Brain pericyte (primary cell): ENCODE measurements around the gene MR1.

ENCODE experiments used
- DNase-seq: peaks from one replicate; pipeline ENCODE4 v3.0.0-alpha.2; 2012; ENCODE audit warnings: low read depth, low spot score

The MR1 gene

DNA sequence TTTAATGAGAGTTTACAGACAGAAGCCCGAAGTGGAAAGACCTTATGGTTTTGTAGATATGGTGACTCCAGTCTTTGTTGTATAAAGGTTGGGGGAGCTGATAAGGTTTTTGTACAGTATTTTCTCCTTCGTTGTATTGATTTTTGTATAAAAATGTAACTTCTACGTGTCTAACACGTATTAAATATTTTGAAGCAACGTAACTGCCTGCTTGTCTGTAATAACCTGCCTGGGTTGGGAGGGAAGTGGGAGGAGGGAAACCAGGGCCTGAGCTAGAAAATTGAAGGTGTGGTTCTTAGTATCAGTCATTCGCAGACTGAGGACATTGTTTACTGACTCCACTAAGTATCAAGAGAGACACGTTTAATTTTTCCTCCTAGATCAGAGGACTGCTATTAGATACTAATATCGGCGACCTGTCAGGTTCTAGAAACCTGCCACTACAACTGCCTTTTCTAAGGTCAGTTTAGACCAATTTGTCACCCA lies 56.9 kb downstream of the MR1 start:
- no peak for DNase-seq

DNA sequence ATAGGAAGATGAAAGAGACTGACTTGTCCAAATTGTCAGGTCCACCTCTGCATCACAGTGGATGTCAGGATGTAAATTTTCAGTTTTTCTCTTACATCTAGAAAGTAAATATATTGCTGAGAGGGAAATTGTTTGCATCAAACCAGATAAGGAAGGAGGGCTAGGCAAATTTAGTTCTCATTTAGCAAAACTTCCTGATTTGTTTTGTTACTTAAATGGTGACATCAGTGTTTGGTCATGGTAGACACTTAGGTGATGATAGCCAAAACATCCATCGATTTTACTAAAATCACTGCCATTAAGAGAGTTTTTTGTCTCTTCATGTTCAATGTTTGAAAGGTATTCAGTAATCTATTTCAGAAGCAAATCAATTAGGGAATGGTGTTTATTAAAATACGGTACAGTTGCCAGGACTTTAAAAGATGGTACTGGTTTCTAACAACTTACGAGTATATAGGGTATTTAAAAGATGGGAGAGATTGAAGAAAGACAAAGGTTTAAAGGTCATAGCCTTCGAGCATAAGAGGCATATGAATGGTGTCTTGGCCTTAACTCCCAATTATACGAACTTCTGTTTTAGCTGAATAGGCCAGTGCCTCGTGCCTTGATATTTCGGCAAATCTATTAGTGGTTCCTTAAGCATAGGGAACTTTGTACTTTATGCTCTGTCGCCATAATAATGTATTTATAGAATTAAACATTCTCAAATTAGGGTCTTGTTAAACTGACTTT lies 57.7 kb downstream of the MR1 start:
- no peak for DNase-seq

DNA sequence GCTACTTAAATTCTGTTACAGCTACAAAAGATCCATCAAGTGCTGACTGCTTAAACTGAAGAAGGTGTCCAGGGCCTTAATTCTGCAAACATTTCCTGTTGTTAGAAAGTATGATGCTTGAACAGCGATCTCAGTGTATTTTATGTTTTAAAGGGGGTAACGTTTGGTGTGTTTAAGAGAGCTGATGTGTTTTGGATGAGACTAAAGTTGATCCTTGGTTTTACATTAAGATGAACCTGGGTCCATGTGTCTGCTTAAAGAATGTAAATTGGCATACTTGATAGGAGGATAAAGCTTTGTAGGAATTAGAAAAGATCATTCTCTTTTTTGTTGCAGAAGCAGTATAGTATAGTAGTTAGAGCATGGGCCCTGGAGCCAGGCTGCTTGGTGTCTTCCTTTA lies 58.3 kb downstream of the MR1 start:
- DNase-seq = no peak

DNA sequence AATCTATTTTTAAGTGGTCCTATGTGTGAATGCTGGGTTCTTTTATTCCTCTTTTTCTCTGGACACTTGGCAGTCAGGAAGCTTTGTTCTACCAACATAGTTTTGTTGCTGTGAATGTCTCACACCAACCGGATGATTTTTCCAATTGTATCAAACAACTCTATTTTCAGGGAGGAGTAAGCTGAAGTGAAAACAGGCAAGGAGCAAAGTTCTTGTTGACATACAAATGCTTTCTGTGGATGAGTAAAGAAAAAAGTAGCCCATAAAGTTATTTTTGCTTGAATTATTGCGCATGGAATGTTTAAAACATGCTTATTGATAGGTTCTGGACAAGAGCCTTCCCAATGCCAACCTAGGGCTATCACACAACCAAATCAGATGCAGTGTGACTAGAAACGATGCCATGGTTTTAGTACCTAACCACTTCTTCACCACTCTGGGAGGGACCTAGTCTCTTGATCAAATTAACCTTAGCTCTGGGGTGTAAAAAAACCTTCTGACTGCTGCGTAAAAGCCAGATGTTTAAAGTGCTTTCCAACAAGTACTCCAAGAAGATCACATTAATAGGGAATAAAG lies 59.2 kb downstream of the MR1 start:
- no peak for DNase-seq

DNA sequence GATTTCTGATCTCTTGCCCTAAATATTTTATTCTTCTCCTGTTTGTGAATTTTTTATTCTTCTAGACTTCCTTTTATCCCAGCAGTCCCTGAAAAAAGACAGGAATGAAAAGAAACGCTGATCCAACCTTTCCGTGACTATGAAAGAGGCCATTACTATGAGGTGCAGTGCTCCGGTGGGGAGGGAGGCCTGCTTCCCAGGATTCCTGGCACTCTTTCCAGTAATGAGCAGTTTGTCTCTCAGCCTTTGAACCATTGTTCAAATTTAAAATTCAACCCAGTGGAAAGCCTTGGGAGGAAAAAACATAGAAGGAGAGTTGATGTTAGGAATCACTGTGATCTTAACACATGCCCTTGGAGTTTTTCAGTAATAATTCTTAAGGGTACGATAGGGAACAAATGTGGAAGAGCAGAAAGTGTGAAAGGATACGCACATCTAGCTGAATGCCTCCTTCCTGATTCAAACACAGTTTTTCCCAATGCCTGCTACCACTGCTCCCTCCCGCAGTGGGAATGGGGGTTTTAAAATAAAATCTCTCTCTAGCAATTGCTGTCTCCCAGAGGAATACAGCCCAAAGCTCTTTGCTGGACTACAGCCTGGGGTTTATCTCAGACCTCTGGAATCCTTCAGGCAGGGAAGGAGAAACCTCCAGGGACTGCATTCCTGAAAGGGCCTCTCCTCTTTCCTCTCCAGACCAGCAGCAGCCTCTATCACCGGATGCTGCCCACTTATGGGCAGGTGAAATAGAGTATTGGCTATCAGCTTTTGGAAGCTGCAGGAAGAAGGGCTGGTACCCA lies 60.8 kb downstream of the MR1 start:
- DNase-seq = no peak

DNA sequence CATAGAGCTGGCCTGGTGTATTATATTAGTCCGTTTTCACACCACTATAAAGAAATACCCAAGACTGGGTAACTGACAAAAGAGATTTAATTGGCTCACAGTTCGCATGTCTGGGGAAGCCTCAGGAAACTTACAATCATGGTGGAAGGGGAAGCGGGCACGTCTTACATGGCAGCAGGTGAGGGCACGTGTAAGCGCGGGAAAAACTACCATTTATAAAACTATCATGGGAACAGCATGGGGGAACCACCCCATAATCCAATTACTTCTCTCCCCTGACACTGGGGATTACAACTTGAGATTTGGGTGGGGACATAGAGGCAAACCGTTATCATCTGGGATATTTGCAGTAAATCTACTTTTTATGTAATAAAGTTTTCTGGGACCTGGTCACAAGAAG lies 61.5 kb downstream of the MR1 start:
- no peak for DNase-seq

DNA sequence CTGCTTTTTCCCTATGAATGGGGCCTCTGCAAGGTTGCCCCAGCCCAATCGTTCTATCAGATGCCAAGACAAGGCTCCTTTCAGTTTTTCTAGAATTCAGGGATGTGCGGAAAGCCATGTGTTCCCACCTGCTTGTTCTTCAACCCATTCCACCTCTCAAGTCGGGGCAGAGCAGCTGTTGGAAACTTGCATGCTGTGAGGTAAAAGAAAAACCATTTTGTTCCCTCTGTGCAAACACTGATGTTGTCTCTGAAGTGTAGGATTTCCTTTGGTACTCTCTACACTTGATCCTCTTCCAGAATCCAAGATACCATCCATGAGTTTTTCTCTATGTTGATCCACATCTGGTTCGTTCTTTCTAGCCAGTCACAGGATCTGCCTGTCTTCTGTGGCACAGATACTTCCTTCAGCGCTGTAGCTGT lies 62.0 kb downstream of the MR1 start:
- no peak for DNase-seq

DNA sequence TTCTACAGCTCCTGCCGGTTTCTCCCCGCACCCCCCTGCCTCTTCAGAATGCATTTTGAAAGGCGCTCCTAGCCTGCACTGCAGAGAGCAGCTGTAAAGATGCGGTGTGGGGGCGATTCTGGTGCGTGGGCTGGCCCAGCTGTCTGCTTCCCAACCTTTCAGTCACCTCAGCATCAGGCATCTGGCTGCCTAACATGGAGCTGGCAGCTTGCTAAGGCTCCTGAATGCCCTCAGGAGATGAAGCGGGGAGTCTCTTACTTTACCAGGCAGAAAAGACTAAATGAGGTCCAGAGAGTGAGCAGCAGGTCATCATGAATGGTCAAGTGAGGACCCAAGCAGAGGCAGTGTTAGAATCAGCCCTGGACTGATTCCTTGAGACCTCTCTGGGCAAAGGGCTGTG lies 63.5 kb downstream of the MR1 start:
- DNase-seq = no peak

DNA sequence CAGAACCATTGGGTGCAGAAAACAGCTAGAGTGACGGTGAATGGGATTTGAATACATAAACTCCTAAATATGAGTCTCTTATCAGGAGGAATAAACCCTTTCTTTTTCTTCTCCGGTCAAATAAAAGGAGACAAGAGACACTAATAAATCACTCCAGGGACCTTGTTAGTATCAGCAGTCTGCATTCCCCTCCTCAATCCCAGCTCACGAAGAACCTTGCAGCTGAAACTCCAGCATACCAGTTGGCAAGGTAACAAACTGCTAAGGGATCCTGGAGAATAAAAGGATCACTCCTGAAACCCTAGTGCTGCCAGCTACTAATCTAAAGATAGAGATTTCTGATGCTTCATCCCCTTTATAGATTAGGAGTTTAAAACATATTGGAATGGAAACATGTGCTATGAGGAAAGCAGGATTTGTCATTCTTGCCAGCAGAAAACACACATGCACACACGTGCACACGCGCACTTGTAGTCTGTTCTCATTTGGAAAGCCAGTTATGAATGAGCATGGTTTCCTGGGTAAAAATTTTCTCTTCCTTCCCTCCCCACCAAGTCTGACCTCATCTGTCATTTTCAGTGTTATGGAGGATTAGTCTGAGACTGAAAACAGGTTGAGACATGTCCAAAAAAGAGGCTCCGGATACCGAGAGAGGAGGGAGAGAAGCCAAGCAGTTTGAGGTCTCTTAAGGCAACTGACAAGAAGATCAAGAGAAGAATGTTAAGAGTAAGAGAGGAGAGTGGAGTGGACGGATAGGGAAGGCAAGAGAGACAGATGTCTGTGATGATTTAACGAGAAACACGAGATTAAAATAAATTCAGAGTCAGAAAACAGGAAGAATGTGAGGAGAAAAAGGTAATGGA lies 65.6 kb downstream of the MR1 start:
- no peak for DNase-seq

DNA sequence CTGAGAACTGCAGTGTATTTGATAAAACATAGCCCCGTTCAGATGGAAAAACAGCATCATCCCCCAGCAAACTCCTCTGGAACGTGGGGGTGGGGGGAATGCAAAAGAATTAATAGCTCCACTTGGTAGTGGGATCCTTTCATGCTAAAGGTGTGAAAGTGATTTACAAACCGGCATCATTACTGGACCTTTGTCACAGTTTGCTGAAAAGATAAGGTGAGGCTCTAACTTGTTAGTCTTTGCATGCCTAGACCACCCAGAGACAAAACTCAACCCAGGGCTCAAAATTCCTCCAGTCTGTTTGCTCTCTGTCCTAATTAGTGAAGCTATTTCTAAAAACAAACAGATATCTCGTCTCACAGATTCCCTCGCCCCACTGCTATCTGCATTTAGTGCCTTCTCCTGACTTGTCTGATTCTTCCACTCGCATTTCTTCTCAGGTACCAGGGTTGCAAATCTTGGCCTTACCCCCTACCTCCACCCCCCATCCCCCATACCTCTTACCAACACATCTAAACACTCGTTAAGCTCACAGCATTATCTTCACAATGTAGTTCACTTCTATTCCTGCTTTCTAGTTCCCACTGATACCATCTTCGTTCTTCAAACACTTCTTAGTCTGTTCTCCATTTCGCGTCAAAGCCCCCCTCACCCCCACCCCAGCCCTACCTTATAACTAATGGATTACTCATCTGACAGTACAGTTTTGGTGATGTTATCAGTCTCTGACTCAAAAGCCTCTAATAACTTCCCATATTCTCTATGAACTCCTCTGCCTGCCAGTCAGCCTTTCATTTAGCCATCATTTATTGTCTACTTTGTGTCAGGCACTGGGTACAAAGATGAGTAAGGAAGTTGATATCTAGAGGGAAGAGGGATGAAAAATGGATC lies 66.5 kb downstream of the MR1 start:
- DNase-seq = no peak

DNA sequence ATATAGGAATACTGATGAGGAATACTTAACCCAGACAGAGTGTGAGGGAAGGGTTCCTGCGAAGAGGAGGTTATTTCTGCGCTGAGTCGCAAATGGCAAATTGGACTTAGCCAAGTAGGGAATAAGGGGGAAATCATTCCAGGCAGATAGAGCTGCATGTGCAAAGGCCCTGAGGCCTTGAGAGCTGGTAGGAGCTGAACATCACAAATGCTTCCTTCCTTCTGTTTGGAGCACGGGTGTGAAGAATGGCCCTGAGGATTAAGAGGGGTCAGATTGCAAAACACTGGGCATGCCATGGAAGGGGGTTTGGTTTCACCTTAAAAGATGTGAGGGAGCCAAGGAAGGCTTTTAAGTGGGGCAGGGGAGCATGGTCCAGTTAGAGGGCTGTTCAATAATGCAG lies 67.2 kb downstream of the MR1 start:
- DNase-seq = no peak

DNA sequence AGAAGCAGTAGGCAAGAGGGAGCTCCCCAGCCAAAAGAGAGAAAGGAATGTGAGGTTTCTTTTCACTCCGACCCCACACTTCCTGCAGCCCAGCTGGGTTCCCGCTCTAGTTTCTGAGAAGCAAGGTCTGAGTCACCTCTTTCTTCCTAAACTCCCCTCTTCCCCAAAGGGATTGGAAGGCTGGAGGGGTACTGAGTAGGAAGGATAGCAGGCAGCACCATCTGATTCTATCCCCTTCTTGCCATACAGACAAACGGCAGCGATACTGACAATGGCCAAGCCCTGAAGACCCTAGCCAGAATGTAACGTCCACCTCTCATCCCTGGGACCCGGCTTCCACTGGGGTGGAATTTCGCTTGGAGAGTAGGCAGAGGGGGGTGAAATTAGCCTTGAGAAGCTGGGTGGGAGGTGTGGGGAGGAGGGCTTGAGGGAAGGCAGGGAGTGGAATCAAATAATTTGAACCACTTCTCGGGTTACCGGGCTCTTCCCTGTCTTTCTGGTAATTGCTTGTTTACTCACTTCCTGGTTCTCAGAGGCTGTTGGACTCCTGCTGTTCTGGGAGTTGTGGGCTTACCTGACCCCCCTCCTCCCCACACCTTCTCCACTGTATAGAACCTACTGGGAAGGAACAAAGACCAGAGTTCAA lies 67.9 kb downstream of the MR1 start:
- no peak for DNase-seq

DNA sequence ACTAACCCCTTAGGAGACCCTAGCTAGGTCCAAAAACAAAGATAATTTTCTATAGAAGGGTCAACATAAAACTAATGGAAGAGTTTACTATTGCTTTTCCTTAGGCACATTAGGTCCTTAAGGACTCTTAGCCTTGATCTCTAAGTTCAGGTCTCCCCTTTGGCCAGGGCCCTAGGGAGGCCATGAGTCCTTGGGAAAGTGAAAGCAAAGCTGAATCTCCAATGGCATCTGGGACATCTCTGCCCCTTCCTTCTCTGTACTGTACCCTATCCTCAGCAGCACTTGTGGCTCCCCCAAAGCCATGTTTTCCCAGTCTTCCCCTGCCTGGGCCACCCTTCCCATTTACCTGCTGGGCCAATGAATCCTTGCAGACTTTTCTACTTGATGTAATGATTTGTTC lies 69.1 kb downstream of the MR1 start:
- DNase-seq = no peak

DNA sequence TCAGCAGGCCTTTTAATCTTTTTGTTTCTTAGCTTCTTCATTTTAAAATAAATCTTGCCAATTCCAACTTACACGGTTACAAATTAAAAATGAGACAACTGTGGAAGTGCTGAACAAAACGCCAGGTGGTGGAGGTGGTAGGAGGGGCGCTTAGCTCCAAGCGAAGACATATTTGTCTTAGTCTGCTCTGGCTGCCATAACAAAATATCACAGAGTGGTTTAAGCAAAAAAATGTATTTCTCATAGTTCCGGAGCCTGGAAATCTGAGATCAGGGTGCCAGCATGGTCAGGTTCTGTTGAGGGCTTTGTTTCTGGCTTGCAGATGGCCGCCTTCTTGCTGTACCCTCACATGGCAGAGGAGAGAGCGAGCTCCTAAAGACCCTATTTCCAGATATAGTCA lies 69.6 kb downstream of the MR1 start:
- no peak for DNase-seq

DNA sequence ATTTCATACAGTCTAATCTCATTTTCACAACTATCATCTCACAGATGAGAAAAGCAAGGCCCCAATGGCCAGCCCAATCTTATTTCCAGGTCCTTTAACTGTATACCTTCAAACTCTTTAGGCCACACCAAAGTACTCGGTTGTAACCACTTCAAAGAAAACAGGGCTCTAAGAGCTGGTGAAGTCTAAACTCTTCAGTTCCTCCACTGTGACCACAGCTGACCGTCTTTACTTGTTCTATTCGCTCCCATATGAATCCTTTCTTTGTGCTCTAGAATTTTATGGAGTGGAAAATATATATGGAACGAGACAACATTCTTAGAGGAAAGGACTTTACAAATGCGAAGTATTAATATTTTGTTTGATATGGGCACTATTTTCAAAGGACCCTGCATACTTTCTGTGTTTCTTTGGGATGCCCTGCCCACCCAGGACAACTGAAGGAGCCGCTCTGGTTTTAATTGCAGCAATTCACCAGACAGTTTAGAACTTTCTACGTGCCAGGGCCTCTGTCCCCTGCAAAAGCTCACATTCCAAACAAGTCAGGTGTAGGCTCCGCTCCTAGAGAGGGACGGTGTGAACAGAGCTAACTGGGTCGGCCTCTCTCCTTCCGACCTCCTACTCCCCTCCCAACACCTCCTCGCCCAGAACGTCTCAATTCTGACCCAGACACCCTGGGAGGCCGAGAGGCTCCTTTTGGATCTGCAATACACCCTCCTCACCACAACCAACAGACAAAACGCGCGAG lies 70.4 kb downstream of the MR1 start:
- DNase-seq = no peak

DNA sequence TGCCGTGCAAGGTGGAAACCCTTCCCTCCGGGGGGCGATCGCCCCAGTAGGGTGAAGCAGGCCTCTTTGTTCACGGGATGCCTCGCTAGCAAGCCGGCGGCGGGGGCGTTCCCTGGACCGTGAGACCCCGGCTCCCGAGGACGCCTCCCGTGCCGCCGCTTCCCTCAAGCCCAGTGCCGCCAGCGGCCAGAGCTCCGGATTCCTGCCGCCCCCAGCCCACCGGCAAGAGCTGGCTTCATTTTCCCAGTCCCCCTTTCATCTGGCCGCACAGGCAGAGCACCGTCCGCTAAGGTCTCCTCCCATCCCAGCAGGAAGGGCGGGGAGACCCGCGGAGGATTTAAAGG lies 71.0 kb downstream of the MR1 start:
- no peak for DNase-seq

DNA sequence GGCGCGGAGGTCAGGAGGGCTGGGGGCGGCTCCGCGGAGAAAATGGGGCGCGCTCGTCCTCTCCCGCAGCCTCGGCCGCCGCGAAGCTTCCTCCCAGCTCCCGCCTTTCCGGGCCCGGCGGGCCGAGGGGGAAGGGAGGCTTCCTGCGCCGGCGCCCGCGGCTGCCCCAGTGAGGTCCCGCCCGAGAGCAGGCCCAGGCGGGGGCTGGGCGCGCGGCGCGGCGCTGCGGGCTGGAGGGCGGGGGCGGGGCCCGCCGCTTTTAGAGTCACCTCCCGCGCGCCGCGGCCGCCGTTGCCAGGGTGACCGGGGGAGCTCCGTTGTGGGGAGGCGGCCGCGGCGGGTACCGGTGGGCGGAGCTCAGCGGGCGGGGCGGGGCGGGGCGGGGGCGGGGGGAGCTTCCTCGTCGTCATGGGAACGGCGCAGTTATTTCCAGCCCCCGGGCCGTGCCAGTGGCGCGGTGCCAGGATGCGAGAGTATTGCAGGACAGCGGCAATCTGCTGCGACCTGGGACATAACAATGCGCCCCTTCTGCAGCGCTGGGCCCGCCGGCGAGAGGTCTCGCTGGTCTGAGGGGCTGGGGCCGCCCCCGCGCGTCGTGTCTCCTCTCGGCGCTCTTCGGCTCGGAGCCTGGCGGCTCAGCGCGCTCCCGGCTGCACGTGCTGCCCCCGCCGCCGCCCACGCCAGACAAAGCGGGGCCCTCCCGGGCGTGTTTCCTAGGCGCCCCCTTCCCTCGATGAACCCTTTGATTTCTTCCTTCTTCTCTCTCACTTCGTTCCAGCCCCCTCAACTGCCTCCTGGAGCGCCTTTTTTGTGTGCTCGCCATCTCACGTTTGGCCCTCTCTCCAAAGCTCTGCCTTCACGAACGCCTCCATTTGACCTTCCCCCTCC lies 71.6 kb downstream of the MR1 start:
- DNase-seq = no peak

DNA sequence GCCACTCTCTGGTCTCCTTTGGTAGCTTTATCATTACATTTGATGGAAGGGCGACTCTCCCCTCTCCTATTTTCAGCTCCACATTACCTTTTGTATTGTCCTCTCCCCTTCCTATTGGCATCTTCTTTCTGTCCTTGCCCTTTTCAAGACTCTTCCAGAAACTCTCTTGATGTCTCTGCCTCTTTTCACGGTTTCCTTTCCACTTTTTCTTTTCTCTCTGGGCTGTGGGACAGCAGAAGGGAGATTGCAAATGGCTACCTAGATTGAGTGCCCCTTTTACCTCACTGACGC lies 72.2 kb downstream of the MR1 start:
- DNase-seq = no peak

DNA sequence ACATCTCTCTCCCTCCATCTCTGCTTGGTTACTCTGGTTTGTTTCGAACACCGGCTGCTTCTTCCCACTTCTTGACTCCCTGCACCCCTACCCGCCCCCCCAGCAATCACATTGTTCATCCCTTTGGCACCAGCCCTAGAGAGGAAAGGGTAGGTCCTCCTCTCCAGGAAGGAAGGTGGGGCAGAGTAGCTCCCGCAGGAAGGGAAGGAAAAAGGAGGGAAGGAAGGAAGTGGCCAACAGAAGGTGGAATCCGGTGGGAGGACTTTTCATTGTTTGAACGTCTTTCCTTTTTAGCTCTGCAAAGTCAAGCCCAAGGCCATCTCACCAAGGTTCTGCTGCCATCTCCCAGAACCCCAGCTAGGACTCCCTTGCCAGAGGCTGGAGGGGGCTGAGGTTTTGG lies 72.7 kb downstream of the MR1 start:
- DNase-seq = no peak
